A172 (cell line): ENCODE measurements around the gene PTPN11. TPM values are rescaled to one million over a fixed set of nuclear protein-coding genes. Genes with fewer than 3 reads are reported as not detected.
"Not testable (repeated sequence)": the region's sequence is repeated elsewhere in the genome, so short reads cannot be mapped to it uniquely, and the experiment has no call there.

Experiments used
- DNase-seq: peaks from one replicate; pipeline ENCODE4 v3.0.0-alpha.2; 2015; ENCODE audit warnings: low spot score
- total RNA-seq: library from RNA; depleted of rRNA; stranded (reverse); fragments of >200 nt; shearing (Covaris generic); gene quantifications from 2 replicates; pipeline ENCODE4 v1.2.3, GENCODE V29; 2014

Gene PTPN11
- total RNA-seq, 1 experiment from 2014 or later, result 100 TPM

GRCh38 chr12:112448165-112448564 lies 29.4 kb downstream of the PTPN11 start:
- not testable (repeated sequence) for DNase-seq

- DNase-seq, result no peak
Measured at GRCh38 chr12:112450725-112451124, 32.0 kb downstream of the PTPN11 start.

GRCh38 chr12:112456029-112456428 lies 37.3 kb downstream of the PTPN11 start:
- no peak for DNase-seq

- not testable (repeated sequence) for DNase-seq
Measured at GRCh38 chr12:112457142-112457541, 38.4 kb downstream of the PTPN11 start.

DNA sequence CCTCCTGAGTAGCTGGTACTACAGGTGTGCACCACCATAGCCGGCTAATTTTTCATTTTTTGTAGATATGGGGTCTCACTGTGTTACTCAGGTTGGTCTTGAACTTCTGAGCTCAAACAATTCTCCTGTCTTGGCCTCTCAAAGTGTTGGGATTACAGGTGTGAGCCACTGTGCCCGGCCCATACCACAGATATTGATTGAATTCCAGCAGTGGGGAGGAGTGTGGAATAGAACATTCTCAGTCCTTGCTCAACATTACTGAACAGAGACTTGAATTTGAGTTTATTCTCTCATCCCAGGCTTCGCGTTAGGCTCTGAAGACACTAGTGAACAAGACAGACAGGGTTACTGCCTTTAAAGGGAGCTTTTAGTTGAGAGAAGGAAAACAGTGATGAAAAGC lies 39.6 kb downstream of the PTPN11 start:
- no peak for DNase-seq

DNA sequence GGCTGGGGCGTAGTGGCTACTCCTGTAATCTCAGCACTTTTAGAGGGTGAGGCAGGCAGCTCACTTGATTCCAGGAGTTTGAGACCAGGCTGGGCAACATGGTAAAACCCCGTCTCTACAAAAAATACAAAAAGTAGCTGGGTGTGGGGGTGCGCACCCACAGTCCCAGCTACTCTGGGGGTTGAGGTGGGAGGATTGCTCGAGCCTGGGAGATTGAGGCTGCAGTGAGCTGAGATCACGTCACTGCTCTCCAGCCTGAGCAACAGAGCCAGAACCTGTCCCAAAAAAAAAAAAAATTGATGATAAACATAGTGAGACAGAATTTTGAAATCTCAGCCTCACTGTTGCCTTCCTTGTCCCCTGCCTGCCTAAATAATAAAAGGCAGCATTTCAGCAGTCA lies 40.0 kb downstream of the PTPN11 start:
- no peak for DNase-seq

DNA sequence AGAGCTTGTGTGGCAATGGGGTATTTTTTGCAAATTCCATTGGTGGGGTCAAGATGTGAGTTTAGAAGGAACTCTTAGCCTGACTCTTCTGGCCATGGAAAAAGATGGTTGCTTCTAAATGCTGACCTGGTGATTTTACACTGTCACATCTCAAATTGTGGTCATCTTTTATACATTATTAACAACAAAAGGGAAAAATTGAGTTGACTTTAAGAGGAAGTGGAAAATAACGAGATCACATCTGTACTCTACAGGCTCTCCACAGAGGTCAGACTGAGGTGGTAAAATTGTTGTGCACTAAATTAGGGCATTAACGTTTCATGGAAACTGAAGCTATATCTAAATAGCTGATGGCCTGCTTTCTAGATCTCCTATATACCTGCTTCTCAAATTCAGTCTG lies 44.7 kb downstream of the PTPN11 start:
- DNase-seq, result no peak

- DNase-seq, result no peak
Measured at GRCh38 chr12:112464605-112465004, 45.9 kb downstream of the PTPN11 start.

DNA sequence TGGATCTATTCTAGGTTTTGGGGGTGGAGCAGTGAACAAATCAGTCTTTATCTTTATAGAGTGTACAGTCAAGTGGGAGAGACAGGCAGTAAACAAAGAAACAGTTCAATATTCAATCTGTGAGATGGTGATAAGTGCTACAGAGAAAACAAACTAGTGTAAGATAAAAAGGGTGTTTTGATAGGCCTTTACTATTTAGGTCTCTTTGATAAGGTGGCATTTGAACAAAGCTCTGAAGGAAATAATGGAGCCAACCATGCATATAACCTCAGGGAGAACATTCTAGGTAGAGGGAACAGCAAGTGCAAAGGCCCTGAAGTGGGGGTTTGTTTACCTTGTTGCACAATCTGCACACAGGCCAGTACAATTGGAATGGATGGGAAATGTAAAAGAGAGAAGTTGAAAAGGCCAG lies 47.3 kb downstream of the PTPN11 start:
- DNase-seq, result no peak

- DNase-seq, result no peak
Measured at GRCh38 chr12:112466835-112467234, 48.1 kb downstream of the PTPN11 start.

- no peak for DNase-seq
Measured at GRCh38 chr12:112468046-112468445, 49.3 kb downstream of the PTPN11 start.

DNA sequence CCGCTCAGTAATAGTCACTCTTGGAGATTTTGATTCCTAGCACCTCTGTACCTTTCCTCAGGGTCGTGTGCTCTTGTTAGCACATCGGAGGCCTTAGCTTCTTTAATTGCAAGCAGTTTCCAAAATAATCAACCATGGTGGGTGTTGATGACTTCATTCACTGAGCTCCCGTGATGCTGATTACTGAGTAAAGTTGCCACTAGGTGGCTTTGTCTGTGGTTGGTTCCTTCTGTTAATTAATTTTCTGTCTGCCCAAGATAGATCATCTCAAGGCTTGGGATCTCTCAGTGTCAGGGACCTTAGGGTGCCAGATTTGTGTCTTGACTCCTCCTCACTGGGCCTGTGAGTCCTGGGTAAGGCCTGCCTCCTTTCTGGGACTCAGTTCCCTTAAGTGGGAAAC lies 54.3 kb downstream of the PTPN11 start:
- DNase-seq, result no peak

GRCh38 chr12:112479413-112479812 lies 60.7 kb downstream of the PTPN11 start:
- no peak for DNase-seq

GRCh38 chr12:112480931-112481330 lies 62.2 kb downstream of the PTPN11 start:
- DNase-seq, result no peak

DNA sequence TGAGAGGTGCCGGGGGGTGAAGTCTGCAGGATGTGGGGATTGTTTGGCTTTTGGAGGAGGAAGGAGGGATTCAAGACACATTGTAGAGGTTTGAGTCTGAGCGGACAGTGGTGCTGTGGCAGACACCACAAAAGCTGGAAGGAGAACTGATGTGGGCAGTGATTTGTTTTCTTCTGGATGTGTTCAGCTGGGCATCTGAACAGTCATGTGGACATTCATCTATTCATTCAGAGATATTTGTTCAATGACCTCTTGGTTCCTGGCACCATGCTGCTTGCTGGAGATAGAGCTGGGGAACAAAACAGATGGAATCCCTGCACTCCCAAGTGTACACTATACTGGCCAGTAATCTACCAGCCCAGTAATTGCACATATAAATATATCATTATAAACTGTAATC lies 64.0 kb downstream of the PTPN11 start:
- DNase-seq, result no peak

- DNase-seq, result no peak
Measured at GRCh38 chr12:112486361-112486760, 67.6 kb downstream of the PTPN11 start.

DNA sequence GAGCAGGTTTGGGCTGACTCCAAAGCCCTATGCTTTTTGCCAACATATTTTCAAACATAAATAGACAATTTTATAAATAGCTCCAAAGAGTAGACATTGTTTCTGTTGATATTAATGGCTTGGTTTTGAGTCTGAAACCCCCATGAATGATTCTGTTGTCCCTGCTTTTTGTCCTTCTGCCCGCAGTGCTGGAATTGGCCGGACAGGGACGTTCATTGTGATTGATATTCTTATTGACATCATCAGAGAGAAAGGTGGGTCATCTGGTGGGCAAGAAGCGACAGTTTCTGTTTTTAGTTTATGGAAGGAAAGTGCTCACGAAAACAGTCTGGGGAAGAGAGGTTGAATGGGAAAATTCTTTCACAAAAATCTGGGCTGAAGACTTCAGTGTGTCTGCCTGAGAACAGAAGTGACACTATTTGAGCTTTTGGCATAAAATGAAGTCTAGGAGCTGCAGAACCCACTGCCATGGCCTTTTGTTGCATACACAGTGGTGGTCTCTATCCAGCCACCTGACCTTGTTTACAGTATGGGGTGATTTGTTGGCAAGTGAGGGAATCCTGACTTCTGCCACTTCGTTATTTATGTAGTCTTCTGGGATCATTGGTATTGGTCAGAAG lies 69.6 kb downstream of the PTPN11 start:
- DNase-seq, result no peak

DNA sequence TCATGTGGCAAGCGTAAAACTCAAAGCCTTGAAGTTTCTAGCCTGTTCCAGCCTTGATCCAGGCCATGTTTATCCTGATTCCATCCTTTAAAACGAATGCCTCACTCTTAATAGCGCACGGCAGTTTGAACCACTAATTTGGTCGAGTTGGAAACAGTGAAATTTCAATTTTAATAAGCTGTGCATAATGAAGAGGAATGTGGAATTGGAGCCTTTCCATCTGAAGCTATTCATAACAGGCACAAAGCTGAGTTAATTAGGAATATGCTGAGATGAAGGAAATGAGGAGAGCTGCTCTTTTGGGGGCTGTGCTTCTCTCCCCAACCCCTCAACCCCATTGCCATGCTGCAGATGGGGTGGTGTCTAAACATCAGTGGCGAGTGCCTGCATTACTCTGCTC lies 70.7 kb downstream of the PTPN11 start:
- no peak for DNase-seq

DNA sequence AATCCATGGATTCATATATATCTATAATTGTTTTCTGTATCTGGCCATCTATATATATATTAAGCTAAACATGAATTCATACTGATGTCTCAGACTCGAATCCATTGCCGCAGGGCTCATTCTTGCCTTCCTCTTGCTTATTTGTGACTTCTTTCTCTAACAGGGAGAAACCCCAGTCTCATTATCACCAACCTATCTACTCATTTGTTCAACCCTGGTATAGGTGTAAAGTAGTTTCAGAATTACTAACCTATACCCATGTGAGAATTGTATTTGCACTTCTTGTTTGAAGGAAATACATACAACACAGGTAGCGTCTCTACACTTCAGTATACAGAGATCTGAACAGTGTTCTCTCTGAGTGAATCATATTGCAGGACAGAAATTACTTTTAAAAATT lies 77.7 kb downstream of the PTPN11 start:
- no peak for DNase-seq

DNA sequence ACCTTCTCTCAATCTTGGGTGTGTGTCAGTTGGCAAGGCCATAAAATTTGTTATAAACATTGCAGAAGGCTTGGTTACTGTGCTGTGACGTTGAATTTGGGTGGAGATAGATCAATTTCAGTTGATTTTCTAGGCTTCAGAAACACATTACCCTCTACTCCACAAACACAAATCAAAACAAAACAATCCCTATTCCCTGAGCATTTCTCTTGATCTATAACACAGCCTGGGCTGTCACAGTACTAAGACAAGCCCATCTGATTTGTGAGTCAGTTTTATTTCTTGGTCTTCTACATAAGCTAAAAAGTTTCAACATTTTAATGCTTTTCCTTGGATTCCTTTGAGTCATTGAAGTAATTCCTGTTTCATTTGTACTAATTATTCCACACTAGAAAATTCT lies 79.8 kb downstream of the PTPN11 start:
- DNase-seq, result no peak

GRCh38 chr12:112503512-112503911 lies 84.8 kb downstream of the PTPN11 start:
- no peak for DNase-seq

GRCh38 chr12:112506513-112507166 lies 87.9 kb downstream of the PTPN11 start:
- DNase-seq, result no peak

DNA sequence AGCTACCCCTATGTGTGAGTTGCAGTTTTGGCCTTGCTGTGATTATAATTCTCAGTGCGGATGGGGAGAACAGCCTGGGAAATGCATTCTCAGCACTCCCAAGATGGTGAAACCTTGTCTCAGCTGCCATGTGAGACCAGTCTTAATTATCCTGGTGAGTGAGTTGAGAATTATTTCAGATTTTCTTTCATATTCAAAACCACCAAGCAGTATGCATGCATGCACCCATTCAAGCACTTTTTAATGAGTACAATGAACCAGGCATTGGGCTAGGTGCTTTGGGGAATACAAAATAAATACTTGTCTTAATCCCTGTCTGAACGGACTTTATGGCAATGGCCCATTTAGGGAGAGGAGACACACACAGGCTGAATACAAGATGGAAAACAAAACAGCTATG lies 94.7 kb downstream of the PTPN11 start:
- no peak for DNase-seq

GRCh38 chr12:112514456-112514855 lies 95.7 kb downstream of the PTPN11 start:
- no peak for DNase-seq
